NCI-H510A treated with DMSO at 0.1 percent for 48 hours (cell line): ENCODE data around the gene TAF11L4.
"Not testable (repeated sequence)": the region's sequence is repeated elsewhere in the genome, so short reads cannot be mapped to it uniquely, and the experiment has no call there.

Source experiments
- DNase-seq: peaks from one replicate; lab custom pipeline; 2025; lab: John Stamatoyannopoulos, UW

Gene TAF11L4

GRCh38 chr5:17521501-17521900 lies at the start of gene TAF11L4:
Gene TAF11L4 (plus strand): TSS chr5:17521801.
- DNase-seq, result not testable (repeated sequence)

- DNase-seq, result not testable (repeated sequence)
Observed at GRCh38 chr5:17475064-17475463, 46.5 kb upstream of the TAF11L4 start.

GRCh38 chr5:17477043-17477442 lies 44.6 kb upstream of the TAF11L4 start:
- no peak for DNase-seq

- no peak for DNase-seq
Observed at GRCh38 chr5:17477573-17478265, 43.9 kb upstream of the TAF11L4 start.

DNA sequence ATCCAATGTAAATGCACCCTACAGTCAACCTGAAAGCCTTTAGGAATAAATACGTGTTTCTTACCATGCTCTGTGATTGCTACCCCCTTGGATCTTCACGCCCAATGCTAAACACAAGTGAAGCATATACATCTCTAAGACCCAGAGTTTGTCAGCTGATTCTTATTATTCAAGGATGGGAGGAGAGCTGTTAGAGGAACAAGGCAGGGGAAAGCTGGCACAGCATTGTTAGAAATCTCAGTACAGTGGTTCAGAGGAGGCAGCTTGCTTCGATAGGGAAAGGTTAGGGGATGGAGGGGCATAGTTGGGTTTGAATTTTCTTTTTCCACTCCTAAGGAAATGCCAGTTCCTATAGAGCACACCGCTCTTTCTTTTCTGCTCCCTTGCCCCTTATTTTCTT lies 40.2 kb upstream of the TAF11L4 start:
- DNase-seq, result no peak

DNA sequence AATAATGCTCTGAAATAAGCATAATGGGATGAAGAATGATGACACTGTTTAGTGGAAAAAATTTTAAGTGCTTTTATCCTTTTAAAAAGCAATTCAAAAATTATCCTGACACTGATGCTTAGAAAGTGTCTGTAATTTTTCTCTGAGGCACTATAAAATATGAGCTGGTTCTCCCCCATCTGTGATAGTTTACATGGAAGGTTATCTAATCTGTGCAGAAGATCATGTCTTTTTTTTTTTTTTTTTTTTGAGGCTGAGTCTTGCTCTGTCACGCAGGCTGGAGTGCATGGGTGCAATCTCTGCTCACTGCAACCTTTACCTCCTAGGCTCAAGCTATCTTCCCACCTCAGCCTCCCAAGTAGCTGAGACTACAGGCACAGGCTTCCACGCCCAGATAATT lies 38.8 kb upstream of the TAF11L4 start:
- no peak for DNase-seq

DNA sequence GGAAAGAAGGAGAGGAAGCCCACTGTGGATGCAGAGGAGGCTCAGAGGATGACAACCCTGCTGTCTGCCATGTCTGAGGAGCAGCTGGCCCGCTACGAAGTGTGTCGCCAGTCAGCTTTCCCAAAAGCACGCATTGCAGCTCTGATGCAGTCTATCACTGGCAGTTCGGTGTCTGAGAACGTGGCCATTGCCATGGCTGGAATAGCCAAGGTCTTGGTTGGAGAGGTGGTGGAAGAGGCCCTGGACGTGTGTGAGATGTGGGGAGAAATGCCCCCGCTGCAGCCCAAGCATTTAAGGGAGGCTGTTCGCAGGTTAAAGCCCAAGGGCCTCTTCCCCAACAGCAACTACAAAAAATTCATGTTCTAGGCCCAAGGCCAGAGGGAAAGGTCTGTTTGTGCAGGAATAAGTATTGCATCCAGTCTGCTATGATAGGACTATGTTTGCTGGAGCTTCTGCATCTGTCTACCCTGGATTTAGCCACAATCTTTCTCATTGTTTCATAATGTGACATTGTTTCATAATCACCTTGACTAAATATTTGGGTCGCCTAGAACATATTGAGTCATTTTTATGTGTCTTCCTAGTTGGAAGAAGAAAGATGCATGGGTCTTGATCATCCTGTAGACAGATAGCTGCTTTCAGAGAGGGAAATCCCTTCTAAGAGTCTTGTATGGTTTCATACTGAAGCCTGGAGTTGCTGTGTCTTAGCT lies 35.0 kb upstream of the TAF11L4 start:
- not testable (repeated sequence) for DNase-seq

- DNase-seq, result no peak
Observed at GRCh38 chr5:17487174-17487512, 34.5 kb upstream of the TAF11L4 start.

DNA sequence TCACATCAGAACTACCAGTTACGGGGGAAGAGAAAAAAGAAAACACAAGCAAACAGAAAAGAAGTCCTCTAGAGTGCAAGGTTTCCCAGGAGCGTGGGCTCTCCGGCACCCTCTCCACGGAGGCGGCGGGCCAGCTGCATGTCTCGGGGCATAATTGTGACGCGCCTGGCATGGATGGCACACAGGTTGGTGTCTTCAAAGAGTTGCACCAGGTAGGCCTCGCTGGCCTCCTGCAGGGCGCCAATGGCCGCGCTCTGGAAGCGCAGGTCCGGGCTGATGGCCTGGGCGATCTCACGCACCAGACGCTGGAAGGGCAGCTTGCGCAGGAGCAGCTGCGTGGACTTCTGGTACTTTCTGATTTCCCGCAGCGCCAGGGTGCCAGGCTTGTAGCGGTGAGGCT lies 30.3 kb upstream of the TAF11L4 start:
- not testable (repeated sequence) for DNase-seq

DNA sequence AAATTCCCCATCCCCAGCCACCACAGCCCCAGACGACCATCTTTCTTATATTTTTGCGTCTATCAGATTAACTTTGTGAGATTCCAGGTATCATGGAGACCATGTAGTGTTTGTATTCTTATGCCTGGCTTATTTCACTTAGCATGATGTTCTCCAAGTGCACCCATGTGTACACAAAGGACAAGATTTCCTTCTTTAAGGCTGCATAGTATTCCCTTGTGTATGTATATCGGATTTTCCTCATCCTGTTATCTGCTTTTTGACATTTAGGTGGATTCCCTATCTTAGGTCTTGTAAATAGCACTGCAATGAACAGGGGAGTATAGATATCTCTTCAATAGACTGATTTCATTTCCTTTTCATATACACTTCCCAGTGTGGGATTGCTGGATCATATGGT lies 28.8 kb upstream of the TAF11L4 start:
- no peak for DNase-seq

- DNase-seq, result no peak
Observed at GRCh38 chr5:17497446-17497845, 24.2 kb upstream of the TAF11L4 start.

DNA sequence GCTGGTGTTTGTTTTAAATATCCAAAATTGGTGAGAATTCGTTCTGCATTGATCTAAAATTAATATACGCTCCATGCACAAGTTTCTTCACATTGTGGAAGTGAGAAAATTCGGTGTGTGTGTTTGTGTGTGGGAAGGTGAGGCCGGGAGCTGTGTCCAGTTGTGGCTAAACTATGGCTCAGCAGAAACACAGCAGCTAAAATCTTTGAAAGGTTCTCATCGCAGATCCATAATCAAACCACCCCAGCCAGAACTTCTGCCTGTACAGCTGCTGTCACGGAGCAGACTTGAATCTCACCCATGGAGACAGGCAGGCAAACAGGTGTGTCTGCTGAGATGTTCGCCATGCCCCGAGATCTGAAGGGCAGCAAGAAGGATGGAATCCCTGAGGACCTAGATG lies 23.7 kb upstream of the TAF11L4 start, which contains the start of gene TAF11L2:
TAF11L2 (plus strand) TSS at position 301 of the 400 bp plus-strand sequence.
- DNase-seq, result not testable (repeated sequence)

DNA sequence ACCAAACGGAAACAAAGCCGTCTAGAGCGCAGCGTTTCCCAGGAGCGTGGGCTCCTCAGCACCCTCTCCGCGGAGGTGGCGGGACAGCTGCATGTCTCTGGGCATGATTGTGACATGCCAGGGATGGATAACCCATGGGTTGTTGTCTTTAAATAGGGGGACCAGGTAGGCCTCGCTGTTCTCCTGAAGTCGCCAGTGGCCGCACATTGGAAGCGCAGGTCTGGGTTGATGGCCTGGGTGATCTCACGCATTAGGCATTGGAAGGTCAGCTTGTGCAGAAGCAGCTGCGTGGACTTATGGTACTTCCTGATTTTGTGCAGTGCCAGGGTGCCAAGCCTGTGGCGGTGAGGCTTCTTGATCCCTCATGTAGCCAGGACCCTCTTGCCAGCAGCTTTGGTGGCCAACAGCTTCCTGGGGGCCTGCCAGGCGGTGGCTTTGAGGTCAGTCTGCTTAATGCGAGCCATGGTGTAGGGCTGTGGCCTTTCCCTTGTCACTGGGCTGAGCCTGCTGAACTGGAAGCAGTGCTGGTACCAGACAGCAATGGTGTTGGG lies 9.8 kb upstream of the TAF11L4 start:
- no peak for DNase-seq

- not testable (repeated sequence) for DNase-seq
Observed at GRCh38 chr5:17517526-17517925, 4.1 kb upstream of the TAF11L4 start.

DNA sequence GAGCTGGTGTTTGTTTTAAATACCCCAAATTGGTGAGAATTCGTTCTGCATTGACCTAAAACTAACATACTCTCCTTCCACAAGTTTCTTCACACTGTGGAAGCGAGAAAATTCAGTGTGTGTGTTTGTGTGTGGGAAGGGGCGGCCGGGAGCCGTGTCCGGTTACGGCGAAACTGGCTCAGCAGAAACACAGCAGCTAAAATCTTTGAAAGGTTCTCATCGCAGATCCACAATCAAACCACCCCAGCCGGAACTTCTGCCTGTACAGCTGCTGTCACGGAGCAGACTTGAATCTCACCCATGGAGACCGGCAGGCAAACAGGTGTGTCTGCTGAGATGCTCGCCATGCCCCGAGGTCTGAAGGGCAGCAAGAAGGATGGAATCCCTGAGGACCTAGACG lies 3.5 kb upstream of the TAF11L4 start, which contains the start of gene TAF11L3:
TAF11L3 (plus strand) TSS at position 301 of the 400 bp plus-strand sequence.
- DNase-seq, result not testable (repeated sequence)

GRCh38 chr5:17519508-17519907 lies 2.1 kb upstream of the TAF11L4 start:
- DNase-seq, result not testable (repeated sequence)

- not testable (repeated sequence) for DNase-seq
Observed at GRCh38 chr5:17524935-17525334, 3.3 kb downstream of the TAF11L4 start, which contains the start of gene TAF11L5. Gene TAF11L5 (plus strand): TSS chr5:17525235.

DNA sequence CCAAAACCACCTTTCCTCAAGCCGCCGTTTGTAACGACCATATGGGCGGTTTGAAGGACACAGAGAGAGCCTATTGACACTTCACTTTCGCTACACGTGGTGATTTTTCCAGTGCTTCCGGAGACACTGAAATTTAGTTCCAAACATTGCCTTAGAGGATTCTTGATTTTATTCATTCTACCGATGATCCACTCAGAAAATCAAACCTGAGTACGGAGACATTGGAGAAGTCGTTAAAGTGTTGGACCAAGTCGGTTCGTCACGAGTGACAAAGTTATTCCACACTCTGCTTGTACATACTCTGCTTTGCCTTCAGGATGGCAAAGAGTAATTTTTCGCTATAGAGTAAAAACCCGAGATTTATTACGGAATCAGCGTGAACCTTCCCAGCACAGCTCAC lies 4.9 kb downstream of the TAF11L4 start:
- DNase-seq, result not testable (repeated sequence)

- not testable (repeated sequence) for DNase-seq
Observed at GRCh38 chr5:17528369-17528768, 6.8 kb downstream of the TAF11L4 start, which contains the start of gene TAF11L6. Gene TAF11L6 (plus strand): TSS chr5:17528669.
